ENCODE measurements around the gene EBF4. TPM values are rescaled to one million over a fixed set of nuclear protein-coding genes. Genes with fewer than 3 reads are reported as not detected.

Gene EBF4
- total and polyA plus RNA-seq, 10 of the 15 experiments (the other 5 are each of a cell fraction or from before 2014, with no cell fraction given): 0.13 TPM; not detected in 9

GRCh38 chr20:2746636-2747265 is 54.2 kb downstream of the EBF4 start (continued):
- TF ChIP-seq CEBPZ (IDR thresholded peaks at IDR 0.05; ENCODE audit: low read depth, low read length) (no peak), ESRRA (IDR thresholded peaks at IDR 0.05; ENCODE audit: low read length) (no peak), POU2F2 (IDR thresholded peaks at IDR 0.05; ENCODE audit: borderline replicate concordance, low read depth, low read length) (no peak)

- Histone ChIP-seq H3K27me3 (replicated peaks in 1 of 2; ENCODE audit: control insufficient read depth in 2 of 2, insufficient read depth in 2 of 2, low read length in 1 of 2) (peaks cover 0 to 6% of the 10 kb centered on the region in 2 experiments; a peak in 3 of 4 replicates), H3K9me3 (replicated peaks; ENCODE audit: control insufficient read depth, insufficient read depth, low read length) (no peaks in the 10 kb centered on the region; the same call in 2 of the 3 replicates), H3K4me3 (no peak overlapping the region), H3K79me2 (ENCODE audit: control insufficient read depth, insufficient read depth, low read length) (no peaks in the 10 kb centered on the region), H3K4me2 (ENCODE audit: control insufficient read depth, insufficient read depth) (no peak overlapping the region), H4K20me1 (ENCODE audit: control insufficient read depth, insufficient read depth) (no peaks in the 10 kb centered on the region), H2AFZ (ENCODE audit: control insufficient read depth, low read depth, low read length) (no peak overlapping the region), H3K36me3 (ENCODE audit: control insufficient read depth in 2 of 2, insufficient read depth in 2 of 2, low read length in 1 of 2) (no peaks in the 10 kb centered on the region), H3K27ac (ENCODE audit: control insufficient read depth, insufficient read depth) (no peak overlapping the region), H3K9ac (ENCODE audit: control insufficient read depth, insufficient read depth, low read length) (no peak overlapping the region), H3K4me1 (ENCODE audit: control insufficient read depth, insufficient read depth, low read length) (peaks cover 5% of the 10 kb centered on the region)
- FAIRE-seq (no peak), DNase-seq (ENCODE audit: low read depth, low spot score) (no peak), ATAC-seq (no peak)
- in situ Hi-C loops (cut with MboI) (no loop called here), intact Hi-C loops (cut with micrococcal nuclease; ENCODE audit: unreplicated experiment) (loop anchor here (10.0 kb wide), 1 partner anchor 63 kb away; no protein-coding TSS in a partner anchor)
- CTCF ChIA-PET: no interaction called here
- TF ChIP-seq BCL3 (IDR thresholded peaks at IDR 0.05; ENCODE audit: borderline replicate concordance, insufficient read depth, low read depth, low read length, poor library complexity, severe bottlenecking): peak; percentile 48
- TF ChIP-seq SMAD1 (IDR thresholded peaks at IDR 0.05; ENCODE audit: low read depth, partially characterized antibody): no peak
- SMC1A ChIA-PET (ENCODE audit: uncharacterized antibody, unreplicated experiment): no interaction called here
- POLR2A ChIA-PET: no interaction called here
- 66% methylated on average over 8 of the region's 8 CpGs for WGBS (ENCODE audit: insufficient coverage, insufficient replicate concordance, low lambda C conversion rate, missing lambda C conversion rate)
- RAD21 ChIA-PET (ENCODE audit: unreplicated experiment): no interaction called here
- BruUV-seq (replicated peaks): no TSS peak
Observed at GRCh38 chr20:2747676-2748235, 55.2 kb downstream of the EBF4 start.

Data from GM12878 (cell line).